ENCODE data around the gene NEU2.

NEU2 gene

GRCh38 chr2:233003658-233004555, 28.6 kb upstream of the NEU2 start:
- Histone ChIP-seq H4K20me1 (ENCODE audit: insufficient read depth) (no peaks in the 10 kb centered on the region), H3K27ac (no peak overlapping the region), H2AFZ (ENCODE audit: low read depth) (no peak overlapping the region), H3K36me3 (ENCODE audit: insufficient read depth) (no peaks in the 10 kb centered on the region), H3K9ac (no peak overlapping the region), H3K4me2 (no peak overlapping the region), H3K4me3 (IDR thresholded peaks at IDR 0.05; ENCODE audit: insufficient read depth, low read depth, low read length) (no peak overlapping the region), H3K4me1 (ENCODE audit: low read depth, poor library complexity, severe bottlenecking) (no peaks in the 10 kb centered on the region), H3K79me2 (ENCODE audit: insufficient read depth, low read depth) (no peaks in the 10 kb centered on the region), H3K27me3 (ENCODE audit: insufficient read depth, low read depth) (no peaks in the 10 kb centered on the region)
- TF ChIP-seq CTCF (conservative IDR thresholded peaks at IDR 0.05; ENCODE audit: low read depth, low read length): no peak

- no peak overlapping the region for H3K4me3 ChIP-seq (IDR thresholded peaks at IDR 0.05; ENCODE audit: insufficient read depth, low read depth, low read length)
- no peaks in the 10 kb centered on the region for H3K4me1 ChIP-seq (ENCODE audit: low read depth, poor library complexity, severe bottlenecking)
- H3K79me2 ChIP-seq (ENCODE audit: insufficient read depth, low read depth): no peaks in the 10 kb centered on the region
- no peak for TF ChIP-seq CTCF (conservative IDR thresholded peaks at IDR 0.05; ENCODE audit: low read depth, low read length)
- H4K20me1 ChIP-seq (ENCODE audit: insufficient read depth): no peaks in the 10 kb centered on the region
- H3K9ac ChIP-seq: no peak overlapping the region
- H3K27ac ChIP-seq: no peak overlapping the region
- no peaks in the 10 kb centered on the region for H3K36me3 ChIP-seq (ENCODE audit: insufficient read depth)
- H3K4me2 ChIP-seq: no peak overlapping the region
- no peak overlapping the region for H2AFZ ChIP-seq (ENCODE audit: low read depth)
- H3K27me3 ChIP-seq (ENCODE audit: insufficient read depth, low read depth): no peaks in the 10 kb centered on the region
Observed at GRCh38 chr2:233005096-233005495, 27.4 kb upstream of the NEU2 start.

GRCh38 chr2:233006648-233007047, 25.8 kb upstream of the NEU2 start:
- Histone ChIP-seq H3K4me3 (IDR thresholded peaks at IDR 0.05; ENCODE audit: insufficient read depth, low read depth, low read length) (no peak overlapping the region), H3K4me1 (ENCODE audit: low read depth, poor library complexity, severe bottlenecking) (no peaks in the 10 kb centered on the region), H3K9ac (no peak overlapping the region), H3K36me3 (ENCODE audit: insufficient read depth) (no peaks in the 10 kb centered on the region), H3K79me2 (ENCODE audit: insufficient read depth, low read depth) (no peaks in the 10 kb centered on the region), H3K27ac (no peak overlapping the region), H2AFZ (ENCODE audit: low read depth) (no peak overlapping the region), H3K27me3 (ENCODE audit: insufficient read depth, low read depth) (no peaks in the 10 kb centered on the region), H4K20me1 (ENCODE audit: insufficient read depth) (no peaks in the 10 kb centered on the region), H3K4me2 (no peak overlapping the region)
- TF ChIP-seq CTCF (conservative IDR thresholded peaks at IDR 0.05; ENCODE audit: low read depth, low read length): no peak

- no peaks in the 10 kb centered on the region for H3K36me3 ChIP-seq (ENCODE audit: insufficient read depth)
- H2AFZ ChIP-seq (ENCODE audit: low read depth): no peak overlapping the region
- no peaks in the 10 kb centered on the region for H3K4me1 ChIP-seq (ENCODE audit: low read depth, poor library complexity, severe bottlenecking)
- no peak for TF ChIP-seq CTCF (conservative IDR thresholded peaks at IDR 0.05; ENCODE audit: low read depth, low read length)
- no peak overlapping the region for H3K4me3 ChIP-seq (IDR thresholded peaks at IDR 0.05; ENCODE audit: insufficient read depth, low read depth, low read length)
- H3K79me2 ChIP-seq (ENCODE audit: insufficient read depth, low read depth): no peaks in the 10 kb centered on the region
- H3K27me3 ChIP-seq (ENCODE audit: insufficient read depth, low read depth): no peaks in the 10 kb centered on the region
- no peak overlapping the region for H3K9ac ChIP-seq
- no peak overlapping the region for H3K4me2 ChIP-seq
- no peaks in the 10 kb centered on the region for H4K20me1 ChIP-seq (ENCODE audit: insufficient read depth)
- no peak overlapping the region for H3K27ac ChIP-seq
Observed at GRCh38 chr2:233007270-233007669, 25.2 kb upstream of the NEU2 start.
